A673 (cell line): Measurements from ENCODE around the gene SDSL. TPM values are rescaled to one million over a fixed set of nuclear protein-coding genes. Genes with fewer than 3 reads are reported as not detected.

Experiments used
- BruUV-seq: library from RNA; stranded (reverse); fragments of 400-500 nt; replicated peaks from 2 replicates; lab custom pipeline; 2021; lab: Mats Ljungman, UMichigan
- CTCF ChIA-PET: fragments of 300-600 bp; sonication (Branson Sonifier 250); formaldehyde crosslinking; loops from one replicate; lab custom pipeline; 2022; ENCODE audit warnings: antibody characterized with exemption; lab: Charles Lee
- POLR2A ChIA-PET: fragments of 300-600 bp; sonication (Branson Sonifier 250); formaldehyde crosslinking; loops from one replicate; lab custom pipeline; 2022; ENCODE audit warnings: antibody characterized with exemption; ENCODE audit not compliant: low non-redundant PET; lab: Charles Lee
- DNase-seq: peaks from one replicate; pipeline ENCODE4 v3.0.0-alpha.2; 2015; ENCODE audit warnings: low spot score
- H3K27ac ChIP-seq: fragments of 200-600 bp; sonication (generic); 2 replicates; pipeline ENCODE4 v1.5.1; 2016; ENCODE audit warnings: mixed run types, low read depth, mild to moderate bottlenecking, mixed read lengths, antibody characterized with exemption, low read length; ENCODE audit not compliant: poor library complexity, severe bottlenecking
- H3K27me3 ChIP-seq: fragments of 200-600 bp; sonication (generic); replicated peaks from 2 replicates; pipeline ENCODE4 v1.6.1; 2017; ENCODE audit warnings: mixed run types, low read depth, mild to moderate bottlenecking, mixed read lengths, antibody characterized with exemption, low read length; ENCODE audit not compliant: insufficient read depth, poor library complexity
- H3K36me3 ChIP-seq: fragments of 200-600 bp; sonication (generic); 2 replicates; pipeline ENCODE4 v1.6.1; 2016; ENCODE audit warnings: mixed run types, mild to moderate bottlenecking, mixed read lengths, antibody characterized with exemption, low read length; ENCODE audit not compliant: insufficient read depth, poor library complexity, severe bottlenecking
- H3K4me1 ChIP-seq: fragments of 200-600 bp; sonication (generic); 2 replicates; pipeline ENCODE4 v1.6.1; 2017; ENCODE audit warnings: mixed run types, mild to moderate bottlenecking, mixed read lengths, antibody characterized with exemption, low read length; ENCODE audit not compliant: insufficient read depth, poor library complexity, severe bottlenecking
- H3K4me3 ChIP-seq: fragments of 200-600 bp; sonication (generic); 2 replicates; pipeline ENCODE4 v1.5.1; 2016; ENCODE audit warnings: low read depth, mixed run types, mild to moderate bottlenecking, mixed read lengths, low read length; ENCODE audit not compliant: poor library complexity, severe bottlenecking
- H3K9me3 ChIP-seq: fragments of 200-600 bp; sonication (generic); 2 replicates; pipeline ENCODE4 v1.6.1; 2016; ENCODE audit warnings: mixed run types, low read depth, mild to moderate bottlenecking, mixed read lengths, antibody characterized with exemption, low read length; ENCODE audit not compliant: poor library complexity, severe bottlenecking
- EZH2 ChIP-seq: fragments of 200-600 bp; sonication (generic); IDR thresholded peaks from 2 replicates; pipeline ENCODE4 v1.6.1; 2017; ENCODE audit warnings: borderline replicate concordance, low read depth, mild to moderate bottlenecking, mixed read lengths, antibody characterized with exemption, low read length; ENCODE audit not compliant: poor library complexity, severe bottlenecking
- intact Hi-C: fragments of 100-400 bp; cut with micrococcal nuclease; formaldehyde crosslinking; loops from one replicate; pipeline ENCODE4 v1.10.0; 2022; ENCODE audit not compliant: unreplicated experiment
- total RNA-seq: library from RNA; stranded (reverse); gene quantifications from 2 replicates; pipeline ENCODE4 v1.2.3, GENCODE V29; 2021
- TF ChIP-seq, protein P1 (sequence below): fragments of 300-800, 200-600 bp; sonication (generic); conservative IDR thresholded peaks from 2 replicates; pipeline ENCODE4 v1.5.1; 2017; ENCODE audit warnings: low read depth, mild to moderate bottlenecking, antibody characterized with exemption, low read length, moderate library complexity, mixed read lengths

The SDSL gene
- total RNA-seq, 1 experiment from 2014 or later: 0.37 TPM

DNA sequence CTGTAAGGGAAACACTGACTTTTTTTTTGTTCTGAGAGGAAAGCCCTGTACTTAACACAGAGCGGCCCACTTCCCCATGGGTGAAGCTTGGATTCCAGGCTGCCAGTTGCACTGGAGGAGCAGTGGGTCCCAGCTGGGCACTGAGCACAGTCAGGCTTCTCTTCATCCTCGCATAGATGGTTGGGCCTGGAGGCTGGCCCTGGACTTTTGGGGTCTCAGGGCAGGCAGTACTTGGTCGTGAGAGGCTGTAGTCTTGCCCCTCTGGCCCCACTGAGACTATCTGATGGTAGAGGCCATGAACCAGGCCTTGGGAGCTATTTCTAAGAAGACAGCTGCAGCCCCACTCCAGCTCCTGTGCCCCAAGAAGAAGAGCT, 55.6 kb downstream of the SDSL start:
- intact Hi-C loops: no loop called here
- Histone ChIP-seq H3K4me3 (no peak overlapping the region), H3K9me3 (no peaks in the 10 kb centered on the region), H3K27ac (no peak overlapping the region), H3K36me3 (no peaks in the 10 kb centered on the region), H3K4me1 (no peaks in the 10 kb centered on the region), H3K27me3 (peaks cover 95% of the 10 kb centered on the region)
- no peak for DNase-seq
- no peak for TF ChIP-seq EZH2
- TF ChIP-seq, protein P1, sequence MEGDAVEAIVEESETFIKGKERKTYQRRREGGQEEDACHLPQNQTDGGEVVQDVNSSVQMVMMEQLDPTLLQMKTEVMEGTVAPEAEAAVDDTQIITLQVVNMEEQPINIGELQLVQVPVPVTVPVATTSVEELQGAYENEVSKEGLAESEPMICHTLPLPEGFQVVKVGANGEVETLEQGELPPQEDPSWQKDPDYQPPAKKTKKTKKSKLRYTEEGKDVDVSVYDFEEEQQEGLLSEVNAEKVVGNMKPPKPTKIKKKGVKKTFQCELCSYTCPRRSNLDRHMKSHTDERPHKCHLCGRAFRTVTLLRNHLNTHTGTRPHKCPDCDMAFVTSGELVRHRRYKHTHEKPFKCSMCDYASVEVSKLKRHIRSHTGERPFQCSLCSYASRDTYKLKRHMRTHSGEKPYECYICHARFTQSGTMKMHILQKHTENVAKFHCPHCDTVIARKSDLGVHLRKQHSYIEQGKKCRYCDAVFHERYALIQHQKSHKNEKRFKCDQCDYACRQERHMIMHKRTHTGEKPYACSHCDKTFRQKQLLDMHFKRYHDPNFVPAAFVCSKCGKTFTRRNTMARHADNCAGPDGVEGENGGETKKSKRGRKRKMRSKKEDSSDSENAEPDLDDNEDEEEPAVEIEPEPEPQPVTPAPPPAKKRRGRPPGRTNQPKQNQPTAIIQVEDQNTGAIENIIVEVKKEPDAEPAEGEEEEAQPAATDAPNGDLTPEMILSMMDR: no peak
- ChIA-PET POLR2A (no interaction called here), CTCF (no interaction called here)
- BruUV-seq: no TSS peak

DNA sequence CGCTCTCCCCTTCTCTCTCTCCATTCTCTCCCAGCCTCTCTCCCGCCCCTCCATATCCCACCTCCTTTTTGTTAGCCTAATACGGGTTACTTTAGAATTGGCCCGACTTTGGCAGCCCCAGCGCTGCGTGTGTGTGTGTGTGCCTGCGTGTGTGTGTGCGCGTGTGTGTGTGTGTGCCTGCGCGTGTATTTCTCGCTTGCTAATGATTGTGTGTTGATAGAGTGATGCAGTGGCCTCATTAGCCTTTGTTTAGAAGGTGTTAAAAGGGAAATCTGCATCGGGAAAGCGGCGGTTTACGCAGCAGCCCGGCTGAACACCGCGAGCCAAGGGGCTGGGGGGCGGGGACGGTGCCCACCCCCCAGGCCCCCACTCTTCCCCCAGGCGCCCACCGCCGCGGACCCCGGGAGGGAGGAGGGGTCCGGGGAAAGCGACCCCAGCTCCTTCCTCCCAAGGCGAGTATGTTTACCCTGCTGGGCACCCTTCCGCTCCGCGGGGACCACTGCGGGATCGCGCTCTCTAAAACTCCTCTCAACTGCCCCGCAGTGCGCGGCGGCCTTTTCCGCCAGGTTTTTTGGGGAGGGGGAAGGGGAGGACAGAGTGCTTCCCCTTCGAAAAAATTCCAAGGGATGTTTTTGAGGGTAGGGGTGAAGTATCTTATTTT, 56.3 kb downstream of the SDSL start:
- Histone ChIP-seq H3K4me3 (no peak overlapping the region), H3K27me3 (peaks cover 95% of the 10 kb centered on the region), H3K27ac (no peak overlapping the region), H3K36me3 (no peaks in the 10 kb centered on the region), H3K9me3 (no peaks in the 10 kb centered on the region), H3K4me1 (no peaks in the 10 kb centered on the region)
- intact Hi-C loops: no loop called here
- POLR2A ChIA-PET: no interaction called here
- peak; percentile 76 for TF ChIP-seq EZH2
- TF ChIP-seq, protein P1: no peak
- DNase-seq: no peak
- no TSS peak for BruUV-seq
- CTCF ChIA-PET: no interaction called here

DNA sequence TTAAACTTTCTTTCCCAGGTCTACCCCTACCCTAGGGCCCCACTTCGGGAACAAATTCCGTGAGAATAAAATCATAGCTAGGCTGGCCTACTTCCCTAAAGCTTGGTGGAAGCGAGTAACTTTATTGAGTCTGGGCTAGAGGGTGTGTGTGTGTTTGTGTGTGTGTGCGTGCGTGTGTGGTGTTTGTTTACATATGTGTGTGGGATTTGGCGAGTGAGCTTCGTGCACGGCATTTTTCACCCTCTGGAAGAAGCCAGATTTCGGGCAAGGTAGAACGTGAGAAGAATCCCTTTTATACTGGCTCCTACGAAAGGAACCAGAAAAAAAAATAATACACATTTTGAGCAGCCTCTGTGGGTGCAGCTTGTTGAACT, 57.0 kb downstream of the SDSL start:
- Histone ChIP-seq H3K4me3 (no peak overlapping the region), H3K36me3 (no peaks in the 10 kb centered on the region), H3K27ac (no peak overlapping the region), H3K9me3 (no peaks in the 10 kb centered on the region), H3K27me3 (peaks cover 95% of the 10 kb centered on the region), H3K4me1 (no peaks in the 10 kb centered on the region)
- no peak for DNase-seq
- ChIA-PET CTCF (no interaction called here), POLR2A (no interaction called here)
- intact Hi-C loops: no loop called here
- TF ChIP-seq, protein P1: no peak
- TF ChIP-seq EZH2: no peak
- no TSS peak for BruUV-seq
